Activated CD4-positive, alpha-beta memory T cell treated with anti-CD3 and anti-CD28 coated beads, Interleukin-2, amount 10 ng/mL, durations not matched to agents 7 days and 5 days (primary cell): ENCODE measurements around the gene LMBRD1. TPM values are rescaled to one million over a fixed set of nuclear protein-coding genes. Genes with fewer than 3 reads are reported as not detected.
A peak's percentile ranks its signal among the peaks of the same experiment; 100 is the strongest.
"Not testable (repeated sequence)": the region's sequence is repeated elsewhere in the genome, so short reads cannot be mapped to it uniquely, and the experiment has no call there.

Source experiments
- CTCF ChIA-PET: fragments of 350-600 bp; sonication (Branson Sonifier 250); formaldehyde crosslinking; loops from one replicate; lab custom pipeline; 2021; ENCODE audit warnings: antibody characterized with exemption, inconsistent platforms; lab: Charles Lee
- POLR2A ChIA-PET: fragments of 350-600 bp; sonication (Branson Sonifier 250); formaldehyde crosslinking; loops from one replicate; lab custom pipeline; 2021; ENCODE audit warnings: antibody characterized with exemption; lab: Charles Lee
- DNase-seq: peaks from one replicate; pipeline ENCODE4 v3.0.0-alpha.2; 2020
- H3K27ac Mint-ChIP-seq: one replicate; pipeline ENCODE4 v1.8.0; 2021; ENCODE audit warnings: mild to moderate bottlenecking, mixed read lengths
- H3K27me3 Mint-ChIP-seq: one replicate; pipeline ENCODE4 v1.8.0; 2021; ENCODE audit warnings: mixed read lengths
- H3K36me3 Mint-ChIP-seq: one replicate; pipeline ENCODE4 v1.8.0; 2021; ENCODE audit warnings: low read depth, mixed read lengths
- H3K4me1 Mint-ChIP-seq: one replicate; pipeline ENCODE4 v1.8.0; 2021; ENCODE audit warnings: mixed read lengths
- H3K4me3 Mint-ChIP-seq: one replicate; pipeline ENCODE4 v1.8.0; 2021; ENCODE audit warnings: mild to moderate bottlenecking, mixed read lengths
- H3K9me3 Mint-ChIP-seq: one replicate; pipeline ENCODE4 v1.8.0; 2021; ENCODE audit warnings: mixed read lengths
- total RNA-seq, 2 experiments: library from RNA; stranded (reverse); gene quantifications; one replicate each; pipeline ENCODE4 v1.2.3, GENCODE V29; 2021

Gene LMBRD1
- 10 to 100 TPM; 30.0 to 30.7 TPM for total RNA-seq

DNA sequence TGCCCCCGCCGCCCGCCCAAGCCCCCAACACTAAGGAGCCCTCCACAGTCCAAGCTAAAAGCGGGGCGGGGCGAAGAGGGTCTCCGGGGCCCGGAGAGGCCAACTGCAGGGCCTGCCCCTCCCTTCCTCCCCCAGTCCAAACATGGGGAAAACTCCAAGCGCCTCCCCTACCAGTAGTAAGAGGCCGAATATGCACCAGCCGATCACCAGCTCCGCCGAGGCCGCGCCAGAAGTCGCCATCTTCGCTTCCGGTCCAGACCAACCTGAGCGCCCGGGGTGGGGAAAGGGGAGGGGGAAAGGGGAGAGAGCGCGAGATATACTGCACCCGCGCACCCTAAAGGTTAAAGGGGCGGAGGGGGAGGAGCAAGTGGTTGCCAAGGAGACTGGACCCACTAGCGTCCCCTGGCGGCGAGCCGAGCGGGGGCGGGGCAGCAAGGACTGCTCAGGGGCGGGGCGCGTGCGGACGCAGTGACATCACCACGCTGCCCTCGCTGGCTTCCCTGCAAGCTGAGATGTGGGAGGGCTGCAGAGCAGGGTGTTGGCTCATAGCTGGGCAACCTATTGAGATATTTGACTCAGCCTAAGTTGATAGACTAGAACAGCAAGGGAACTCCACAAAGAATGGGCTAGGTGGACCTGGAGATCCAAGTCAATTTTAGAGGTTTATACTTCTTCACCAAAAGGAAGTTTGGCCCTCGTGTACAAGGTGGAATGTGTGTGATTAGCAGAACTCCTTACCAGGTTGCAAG lies at the start of gene LMBRD1:
LMBRD1 (minus strand) TSS at position 369 of the 749 bp plus-strand sequence; CDS start at position 240, 129 bp downstream.
- peaks cover 18% of the 10 kb centered on the region for H3K36me3 Mint-ChIP-seq
- H3K9me3 Mint-ChIP-seq, result peaks cover 2% of the 10 kb centered on the region
- ChIA-PET POLR2A (interaction anchor here (0.7 to 5.1 kb wide), 9 partner anchors 13 to 1492 kb away, joined by 3 to 87 read pairs (median 4); partner anchors contain the start of genes OGFRL1 and SMAP1), CTCF (interaction anchor here (0.6 to 3.5 kb wide), 22 partner anchors 10 to 152 kb away, joined by 3 to 102 read pairs (median 3); partner anchors contain the start of gene COL19A1)
- H3K4me3 Mint-ChIP-seq, result peak within 1 kb of the TSS; percentile 90
- H3K4me1 Mint-ChIP-seq, result peaks cover 33% of the 10 kb centered on the region
- H3K27ac Mint-ChIP-seq, result peak within 1 kb of the TSS; percentile 87
- DNase-seq, result peak; percentile 99
- no peaks in the 10 kb centered on the region for H3K27me3 Mint-ChIP-seq

DNA sequence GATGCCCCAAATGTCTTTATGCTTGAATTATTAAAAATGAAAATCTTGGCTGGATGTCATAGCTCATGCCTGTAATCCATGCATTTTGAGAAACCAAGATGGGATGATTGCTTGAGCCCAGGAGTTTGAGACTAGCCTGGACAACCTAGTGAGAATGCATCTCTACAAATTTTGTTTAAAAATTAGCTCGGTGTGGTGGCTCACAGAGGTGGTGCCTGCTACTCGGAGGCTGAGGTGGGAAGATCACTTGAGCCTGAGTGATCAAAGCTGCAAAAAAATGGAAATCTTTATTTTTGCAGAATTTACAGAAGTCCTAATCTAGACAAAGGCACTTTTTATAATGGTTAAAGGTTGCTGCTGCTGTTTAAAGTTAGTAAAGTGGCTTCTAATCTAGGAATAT lies 49.5 kb upstream of the LMBRD1 start:
- ChIA-PET CTCF (no interaction called here), POLR2A (no interaction called here)
- no peak overlapping the region for H3K27ac Mint-ChIP-seq
- peaks cover 17% of the 10 kb centered on the region for H3K27me3 Mint-ChIP-seq
- H3K9me3 Mint-ChIP-seq, result no peaks in the 10 kb centered on the region
- no peak overlapping the region for H3K4me3 Mint-ChIP-seq
- DNase-seq, result no peak
- H3K4me1 Mint-ChIP-seq, result no peaks in the 10 kb centered on the region
- no peaks in the 10 kb centered on the region for H3K36me3 Mint-ChIP-seq

DNA sequence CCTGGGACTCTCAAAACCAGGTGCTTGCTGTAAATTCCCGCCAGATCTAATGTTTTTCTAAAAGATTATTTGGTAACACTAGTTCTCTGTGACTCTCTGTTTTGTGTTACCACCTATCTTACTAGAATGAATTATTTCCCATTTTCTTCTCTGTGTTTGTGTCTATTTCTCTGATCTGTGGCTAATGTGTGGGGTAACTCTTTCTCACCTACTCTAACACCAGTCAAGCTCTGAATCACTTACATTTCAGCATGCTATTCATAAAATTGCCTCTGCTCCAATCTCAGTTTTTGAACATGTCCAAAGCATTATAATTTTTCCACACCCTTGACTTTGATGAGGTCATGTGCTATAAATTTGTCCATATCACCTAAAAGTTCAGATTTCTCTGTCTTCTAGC lies 46.4 kb upstream of the LMBRD1 start:
- POLR2A ChIA-PET, result no interaction called here
- H3K36me3 Mint-ChIP-seq, result no peaks in the 10 kb centered on the region
- no peaks in the 10 kb centered on the region for H3K9me3 Mint-ChIP-seq
- no peak overlapping the region for H3K4me3 Mint-ChIP-seq
- peaks cover 28% of the 10 kb centered on the region for H3K27me3 Mint-ChIP-seq
- CTCF ChIA-PET, result interaction anchor here (1.0 to 1.2 kb wide), 2 partner anchors 9 to 46 kb away, joined by 3 to 4 read pairs; partner anchors contain the start of gene LMBRD1
- no peak for DNase-seq
- H3K27ac Mint-ChIP-seq, result no peak overlapping the region
- no peaks in the 10 kb centered on the region for H3K4me1 Mint-ChIP-seq

DNA sequence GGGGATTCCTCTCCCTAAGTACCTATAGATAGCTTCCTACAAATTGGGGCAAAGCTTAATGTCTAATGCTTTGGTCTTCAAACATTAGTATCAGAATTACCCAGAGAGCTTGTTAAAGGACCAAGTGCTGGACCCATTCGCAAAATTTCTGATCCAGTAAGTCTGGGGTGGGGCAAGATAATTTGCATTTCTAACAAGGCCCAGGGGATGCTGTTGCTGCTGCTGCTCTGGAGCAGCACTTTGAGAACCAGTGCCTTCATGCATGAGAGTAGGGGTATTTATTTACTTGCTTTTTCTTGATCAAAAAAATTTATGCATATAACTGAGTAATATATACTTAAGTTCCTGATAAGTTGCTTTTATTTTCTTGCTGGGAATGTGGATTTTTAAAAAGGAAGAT lies 45.1 kb upstream of the LMBRD1 start:
- ChIA-PET POLR2A (interaction anchor here (0.8 kb wide), 1 partner anchor 39 kb away, joined by 3 read pairs; no protein-coding TSS in a partner anchor), CTCF (no interaction called here)
- no peaks in the 10 kb centered on the region for H3K36me3 Mint-ChIP-seq
- H3K27ac Mint-ChIP-seq, result no peak overlapping the region
- no peaks in the 10 kb centered on the region for H3K9me3 Mint-ChIP-seq
- no peak for DNase-seq
- no peak overlapping the region for H3K4me3 Mint-ChIP-seq
- H3K27me3 Mint-ChIP-seq, result peaks cover 28% of the 10 kb centered on the region
- no peaks in the 10 kb centered on the region for H3K4me1 Mint-ChIP-seq

DNA sequence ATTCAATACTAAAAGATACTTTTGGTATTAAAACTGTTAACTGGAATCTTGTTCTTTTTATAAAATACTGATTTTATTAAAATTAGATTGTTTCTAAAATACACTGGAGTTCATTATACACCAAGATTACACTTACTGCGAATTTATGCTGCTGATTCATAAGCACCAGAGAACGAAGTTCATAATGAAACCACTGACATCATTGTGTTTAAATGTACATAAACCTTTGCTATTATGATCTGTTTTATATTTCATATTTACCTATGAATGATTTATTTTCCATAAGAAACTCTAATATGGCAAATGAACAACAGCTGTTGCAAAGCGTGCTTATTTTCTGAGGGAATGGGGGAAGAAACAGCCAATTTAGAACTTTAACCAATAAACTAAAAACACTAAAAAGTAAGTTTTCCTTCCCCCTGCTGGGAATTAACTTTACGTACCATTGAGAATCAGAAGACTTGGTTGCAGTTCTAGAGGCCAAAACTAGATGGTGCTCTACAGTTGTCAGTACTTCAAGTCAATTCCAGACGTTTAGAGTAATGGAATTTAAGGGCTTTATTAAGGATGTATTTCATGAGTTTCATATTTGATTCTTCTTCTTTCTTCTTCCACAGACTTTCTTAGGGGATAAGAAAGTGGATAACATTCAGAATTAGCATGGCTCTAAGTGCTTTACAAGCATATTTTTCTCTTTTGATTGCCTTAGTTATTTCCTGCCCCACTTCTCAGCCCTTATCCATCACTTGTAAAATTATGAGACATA lies 38.8 kb upstream of the LMBRD1 start:
- H3K4me3 Mint-ChIP-seq, result no peak overlapping the region
- CTCF ChIA-PET, result interaction anchor here (1.0 to 2.2 kb wide), 6 partner anchors 7 to 272 kb away, joined by 4 to 7 read pairs (median 5); partner anchors contain the start of gene LMBRD1
- H3K4me1 Mint-ChIP-seq, result peaks cover 5% of the 10 kb centered on the region
- no peaks in the 10 kb centered on the region for H3K36me3 Mint-ChIP-seq
- POLR2A ChIA-PET, result no interaction called here
- no peak overlapping the region for H3K27ac Mint-ChIP-seq
- no peak for DNase-seq
- no peaks in the 10 kb centered on the region for H3K9me3 Mint-ChIP-seq
- peaks cover 20% of the 10 kb centered on the region for H3K27me3 Mint-ChIP-seq

DNA sequence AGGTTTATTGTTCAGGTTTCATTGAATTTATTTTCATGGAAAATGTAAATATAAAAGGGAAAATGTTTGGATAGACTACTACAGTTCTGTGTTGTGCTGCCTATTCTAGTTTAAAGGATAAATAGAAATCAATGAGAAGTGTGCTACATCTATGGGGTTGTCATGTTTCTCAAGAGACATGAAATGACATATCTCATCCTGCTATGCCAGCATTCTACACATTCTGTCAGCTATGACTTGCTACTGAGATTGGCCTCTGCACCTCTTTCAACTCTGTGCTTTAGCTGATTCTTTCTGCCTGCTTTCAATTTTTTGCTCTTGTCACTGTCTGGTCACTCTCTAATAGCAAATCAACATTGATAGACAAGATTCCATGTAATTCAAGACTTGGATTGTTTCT lies 35.7 kb upstream of the LMBRD1 start:
- Mint-ChIP-seq H3K36me3 (no peaks in the 10 kb centered on the region), H3K4me3 (no peak overlapping the region), H3K27ac (no peak overlapping the region), H3K9me3 (no peaks in the 10 kb centered on the region), H3K4me1 (peaks cover 5% of the 10 kb centered on the region), H3K27me3 (peaks cover 7% of the 10 kb centered on the region)
- ChIA-PET CTCF (no interaction called here), POLR2A (no interaction called here)
- DNase-seq, result no peak

DNA sequence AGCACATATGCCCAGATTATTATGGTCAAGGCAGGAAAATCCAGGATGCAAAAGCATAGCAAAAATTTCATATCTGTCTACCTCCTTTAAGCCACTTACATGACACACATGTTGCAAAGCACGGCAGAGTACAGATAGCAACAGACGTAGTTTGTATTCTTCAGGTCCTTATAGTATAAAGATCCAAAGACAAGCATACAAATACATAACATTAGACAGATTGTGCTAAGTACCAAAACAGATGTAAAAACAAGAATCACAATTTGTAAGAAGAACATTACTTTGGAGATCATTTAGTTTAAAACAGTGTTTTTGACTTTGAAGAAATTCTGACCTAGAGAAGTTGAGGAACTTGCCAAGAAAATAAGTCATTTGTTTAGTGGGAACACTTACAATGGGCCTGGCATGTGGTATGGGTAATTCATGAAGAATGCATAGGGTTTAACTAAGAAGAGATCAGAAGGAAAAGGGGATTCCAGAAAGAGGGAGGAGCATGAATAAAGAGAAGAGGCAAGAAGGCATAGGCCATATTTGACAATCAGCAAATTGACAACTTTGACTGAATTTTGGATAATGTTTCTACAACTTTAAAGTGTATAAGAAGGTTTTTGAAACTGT lies 30.6 kb upstream of the LMBRD1 start:
- DNase-seq, result no peak
- H3K36me3 Mint-ChIP-seq, result no peaks in the 10 kb centered on the region
- ChIA-PET CTCF (no interaction called here), POLR2A (no interaction called here)
- H3K4me3 Mint-ChIP-seq, result no peak overlapping the region
- no peaks in the 10 kb centered on the region for H3K4me1 Mint-ChIP-seq
- no peaks in the 10 kb centered on the region for H3K9me3 Mint-ChIP-seq
- H3K27ac Mint-ChIP-seq, result no peak overlapping the region
- H3K27me3 Mint-ChIP-seq, result peaks cover 2% of the 10 kb centered on the region

DNA sequence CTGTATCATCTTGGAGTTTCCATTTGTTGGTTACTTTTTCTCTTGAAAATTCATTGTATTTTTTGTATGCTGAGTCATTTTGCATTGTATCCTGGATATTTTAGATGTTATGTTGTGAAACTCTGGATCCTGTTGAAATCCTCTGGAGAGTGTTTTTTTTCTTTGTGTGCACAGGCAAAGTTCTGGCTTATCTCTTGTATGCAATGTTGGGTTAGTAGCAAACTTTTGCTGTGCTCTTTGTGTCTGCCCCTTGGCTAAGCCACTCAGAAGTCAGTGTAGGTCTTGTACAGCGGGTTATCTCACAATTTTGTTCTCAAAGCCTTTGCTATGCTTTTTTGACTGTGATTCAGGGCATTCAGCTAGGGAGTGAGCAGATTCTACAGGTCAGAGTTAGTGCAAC lies 29.1 kb upstream of the LMBRD1 start:
- Mint-ChIP-seq H3K4me3 (no peak overlapping the region), H3K9me3 (no peaks in the 10 kb centered on the region), H3K27me3 (peaks cover 2% of the 10 kb centered on the region), H3K27ac (no peak overlapping the region), H3K36me3 (no peaks in the 10 kb centered on the region), H3K4me1 (no peaks in the 10 kb centered on the region)
- ChIA-PET CTCF (no interaction called here), POLR2A (no interaction called here)
- DNase-seq, result no peak

DNA sequence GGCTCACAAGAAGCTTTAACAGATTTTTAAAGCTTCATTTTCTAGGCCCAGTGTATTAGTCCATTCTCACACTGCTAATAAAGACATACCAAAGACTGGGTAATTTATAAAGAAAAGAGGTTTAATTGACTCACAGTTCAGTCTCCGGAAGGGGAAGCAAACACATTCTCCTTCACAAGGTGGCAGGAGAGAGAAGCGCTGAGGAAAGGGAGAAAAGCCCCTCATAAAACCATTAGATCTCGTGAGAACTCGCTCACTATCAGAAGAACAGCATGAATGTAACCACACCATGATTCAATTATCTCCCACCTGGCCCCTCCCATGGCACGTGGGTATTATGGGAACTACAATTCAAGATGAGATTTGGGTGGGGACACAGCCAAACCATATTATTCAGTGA lies 27.5 kb upstream of the LMBRD1 start:
- CTCF ChIA-PET, H3K9me3 Mint-ChIP-seq, H3K27ac Mint-ChIP-seq, DNase-seq, H3K36me3 Mint-ChIP-seq, H3K4me3 Mint-ChIP-seq, H3K27me3 Mint-ChIP-seq, H3K4me1 Mint-ChIP-seq: not testable (repeated sequence)
- POLR2A ChIA-PET, result interaction anchor here (1.2 kb wide), 1 partner anchor 28 kb away, joined by 3 read pairs; no protein-coding TSS in a partner anchor

DNA sequence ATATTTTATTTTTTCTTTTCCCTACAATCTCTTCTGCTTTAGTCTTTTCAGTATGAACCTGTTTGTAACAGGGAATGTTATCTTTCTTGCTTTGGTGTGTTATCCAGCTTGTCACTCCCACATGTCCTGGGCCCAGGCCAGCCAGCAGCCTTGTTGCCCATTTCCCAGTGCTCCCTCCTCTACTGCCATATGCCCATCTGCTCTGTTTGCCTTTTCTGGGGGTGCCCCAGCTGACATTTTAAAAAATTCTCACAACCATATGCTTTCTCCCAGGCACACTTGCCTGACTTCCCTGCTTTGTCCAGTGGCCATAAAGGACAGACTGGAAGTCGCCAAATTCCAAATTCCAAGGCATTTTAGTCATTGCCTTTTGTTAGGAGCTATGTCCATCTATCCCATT lies 23.6 kb upstream of the LMBRD1 start:
- CTCF ChIA-PET, result interaction anchor here (1.0 kb wide), 1 partner anchor 23 kb away, joined by 3 read pairs; the partner anchor contains the start of gene LMBRD1
- H3K27me3 Mint-ChIP-seq, result no peaks in the 10 kb centered on the region
- POLR2A ChIA-PET, result no interaction called here
- peaks cover 24% of the 10 kb centered on the region for H3K4me1 Mint-ChIP-seq
- H3K27ac Mint-ChIP-seq, result no peak overlapping the region
- no peak for DNase-seq
- no peaks in the 10 kb centered on the region for H3K9me3 Mint-ChIP-seq
- H3K4me3 Mint-ChIP-seq, result no peak overlapping the region
- no peaks in the 10 kb centered on the region for H3K36me3 Mint-ChIP-seq

DNA sequence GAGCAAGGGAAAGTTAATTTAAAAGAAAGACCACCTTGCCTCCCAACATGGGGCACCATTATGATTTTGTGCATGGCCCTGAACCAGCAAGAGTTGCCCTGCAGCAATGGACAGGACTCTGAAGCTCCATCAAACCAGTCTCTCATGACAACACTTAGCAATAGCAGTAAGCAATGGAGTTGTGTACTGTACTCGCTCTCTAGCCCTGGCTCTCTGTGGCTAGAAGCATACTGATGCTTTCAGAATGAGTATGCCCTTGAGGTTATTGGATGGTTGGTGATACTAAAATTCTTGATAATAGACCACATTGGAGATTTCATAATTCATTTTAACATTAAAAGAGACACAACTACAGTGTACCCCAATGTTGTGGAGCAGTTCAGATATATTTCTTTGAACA lies 23.2 kb upstream of the LMBRD1 start:
- CTCF ChIA-PET, result interaction anchor here (1.0 kb wide), 1 partner anchor 23 kb away, joined by 3 read pairs; the partner anchor contains the start of gene LMBRD1
- Mint-ChIP-seq H3K36me3 (no peaks in the 10 kb centered on the region), H3K9me3 (no peaks in the 10 kb centered on the region), H3K4me1 (peaks cover 28% of the 10 kb centered on the region), H3K27ac (no peak overlapping the region), H3K27me3 (no peaks in the 10 kb centered on the region), H3K4me3 (no peak overlapping the region)
- POLR2A ChIA-PET, result interaction anchor here (1.2 kb wide), 1 partner anchor 23 kb away, joined by 3 read pairs; no protein-coding TSS in a partner anchor
- no peak for DNase-seq

DNA sequence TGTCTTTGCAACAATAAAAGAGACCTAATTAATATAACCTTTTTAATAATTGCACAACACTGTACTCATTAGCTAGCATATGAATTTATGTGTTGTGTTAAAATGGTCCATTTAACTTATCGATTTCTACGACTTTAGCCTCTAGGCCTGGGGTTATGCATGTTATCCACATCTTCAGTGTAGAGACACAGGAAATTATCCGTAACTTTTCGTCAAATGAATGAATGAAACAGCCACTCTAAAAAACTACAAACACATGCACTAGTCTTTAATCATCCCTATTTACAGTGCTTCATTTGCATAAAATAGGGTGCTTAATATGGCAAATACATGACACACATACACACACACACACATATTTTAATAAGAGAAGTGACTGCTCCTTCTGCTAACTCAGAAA lies 22.3 kb upstream of the LMBRD1 start:
- ChIA-PET POLR2A (interaction anchor here (0.6 to 1.2 kb wide), 2 partner anchors 22 to 590 kb away, joined by 3 read pairs; no protein-coding TSS in a partner anchor), CTCF (interaction anchor here (0.8 kb wide), 1 partner anchor 22 kb away, joined by 5 read pairs; the partner anchor contains the start of gene LMBRD1)
- H3K4me3 Mint-ChIP-seq, result no peak overlapping the region
- no peaks in the 10 kb centered on the region for H3K36me3 Mint-ChIP-seq
- H3K9me3 Mint-ChIP-seq, result no peaks in the 10 kb centered on the region
- H3K4me1 Mint-ChIP-seq, result peaks cover 35% of the 10 kb centered on the region
- H3K27ac Mint-ChIP-seq, result no peak overlapping the region
- H3K27me3 Mint-ChIP-seq, result no peaks in the 10 kb centered on the region
- no peak for DNase-seq
